Lower lobe of right lung (tissue), 2 donors: ENCODE data around the gene ALPG. TPM values are rescaled to one million over a fixed set of nuclear protein-coding genes. Genes with fewer than 3 reads are reported as not detected.
"Not testable (repeated sequence)": the region's sequence is repeated elsewhere in the genome, so short reads cannot be mapped to it uniquely, and the experiment has no call there.

ENCODE experiments used
- ATAC-seq, 2 donors: fragments of 200-7000 bp; cut with Tn5 transposase; one replicate each; pipeline ENCODE4 v1.9.1; 2020 to 2022; ENCODE audit warnings: mild to moderate bottlenecking in 2 of 2, moderate library complexity in 2 of 2
- DNase-seq: peaks from one replicate; pipeline ENCODE4 v3.0.0-alpha.2; 2020
- H3K27ac ChIP-seq: fragments of 200-600 bp; one replicate; pipeline ENCODE4 v1.8.0; 2022
- H3K27me3 ChIP-seq: fragments of 200-600 bp; one replicate; pipeline ENCODE4 v1.8.0; 2022; ENCODE audit warnings: low read depth
- H3K36me3 ChIP-seq: fragments of 200-600 bp; one replicate; pipeline ENCODE4 v1.8.0; 2022; ENCODE audit warnings: mild to moderate bottlenecking
- H3K4me1 ChIP-seq: fragments of 200-600 bp; one replicate; pipeline ENCODE4 v1.8.0; 2022
- H3K4me3 ChIP-seq: fragments of 200-600 bp; one replicate; pipeline ENCODE4 v1.8.0; 2022; ENCODE audit warnings: mild to moderate bottlenecking
- H3K9me3 ChIP-seq: fragments of 200-600 bp; one replicate; pipeline ENCODE4 v1.8.0; 2022
- CTCF ChIP-seq: fragments of 200-600 bp; IDR thresholded peaks from one replicate; pipeline ENCODE4 v1.8.0; 2022; ENCODE audit warnings: antibody characterized with exemption, mild to moderate bottlenecking
- intact Hi-C: fragments of 100-400 bp; cut with DNase I; formaldehyde crosslinking; loops from one replicate; pipeline ENCODE4 v1.11.0; 2022
- total RNA-seq: library from RNA; stranded (reverse); fragmentation: NEBNext Ultra II Directional; extraction: Animal tissue kit (Norgen Biotek cat#: 25700); gene quantifications from one replicate; pipeline ENCODE4 v1.2.1, GENCODE V29; 2021
- donor health status: DM: no; HTN: yes; CAD: no; lungs with severe emphysema.

The ALPG gene
- total RNA-seq, 1 donor from 2014 or later: 0.53 TPM

DNA sequence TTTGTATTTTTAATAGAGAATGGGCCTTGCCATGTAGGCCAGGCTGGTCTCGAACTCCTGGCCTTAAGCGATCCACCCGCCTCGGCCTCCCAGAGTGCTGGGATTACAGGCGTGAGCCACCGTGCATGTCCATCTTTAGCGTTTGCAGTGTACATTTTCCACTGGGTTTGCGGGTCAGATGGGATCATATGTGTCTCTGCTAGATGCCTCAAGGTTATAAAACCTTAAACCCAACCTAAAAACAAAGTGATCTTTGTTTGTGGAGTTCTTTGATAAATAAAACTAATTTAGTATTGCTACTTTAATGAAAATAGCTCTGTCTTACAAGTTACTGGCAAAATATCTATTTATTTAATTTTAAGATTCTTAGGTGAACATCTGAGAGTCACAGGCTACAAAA, 13.1 kb upstream of the ALPG start:
- Histone ChIP-seq H3K36me3 (no peaks in the 10 kb centered on the region), H3K27me3 (peaks cover 25% of the 10 kb centered on the region), H3K4me3 (no peak overlapping the region), H3K27ac (no peak overlapping the region), H3K9me3 (no peaks in the 10 kb centered on the region), H3K4me1 (peaks cover under 1% of the 10 kb centered on the region)
- no peak for DNase-seq
- no peak for ATAC-seq
- TF ChIP-seq CTCF: no peak
- intact Hi-C loops: no loop called here

DNA sequence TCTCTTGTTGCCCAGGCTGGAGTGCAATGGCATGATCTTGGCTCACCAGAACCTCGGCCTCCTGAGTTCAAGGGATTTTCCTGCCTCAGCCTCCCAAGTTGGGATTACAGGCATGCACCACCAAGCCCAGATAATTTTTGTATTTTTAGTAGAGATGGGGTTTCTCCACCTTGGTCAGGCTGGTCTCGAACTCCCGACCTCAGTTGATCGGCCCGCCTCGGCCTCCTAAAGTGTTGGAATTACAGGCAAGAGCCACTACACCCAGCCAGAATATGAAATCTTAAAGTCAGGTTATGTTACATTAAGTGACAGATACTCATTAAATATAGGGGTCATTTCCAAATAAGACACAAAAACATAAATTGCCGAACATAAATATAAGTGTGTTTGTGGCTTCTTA, 12.2 kb upstream of the ALPG start:
- H3K4me3 ChIP-seq, ATAC-seq, intact Hi-C loops, H3K4me1 ChIP-seq, H3K9me3 ChIP-seq, DNase-seq, H3K36me3 ChIP-seq, H3K27ac ChIP-seq: not testable (repeated sequence)
- H3K27me3 ChIP-seq: peaks cover 17% of the 10 kb centered on the region

- H3K27ac ChIP-seq: no peak overlapping the region
- no peaks in the 10 kb centered on the region for H3K4me1 ChIP-seq
- intact Hi-C loops: no loop called here
- no peak for ATAC-seq
- DNase-seq: no peak
- TF ChIP-seq CTCF: no peak
- no peaks in the 10 kb centered on the region for H3K36me3 ChIP-seq
- no peaks in the 10 kb centered on the region for H3K9me3 ChIP-seq
- H3K4me3 ChIP-seq: no peak overlapping the region
- peaks cover 7% of the 10 kb centered on the region for H3K27me3 ChIP-seq
Observed at GRCh38 chr2:232395586-232395985, 11.1 kb upstream of the ALPG start.

DNA sequence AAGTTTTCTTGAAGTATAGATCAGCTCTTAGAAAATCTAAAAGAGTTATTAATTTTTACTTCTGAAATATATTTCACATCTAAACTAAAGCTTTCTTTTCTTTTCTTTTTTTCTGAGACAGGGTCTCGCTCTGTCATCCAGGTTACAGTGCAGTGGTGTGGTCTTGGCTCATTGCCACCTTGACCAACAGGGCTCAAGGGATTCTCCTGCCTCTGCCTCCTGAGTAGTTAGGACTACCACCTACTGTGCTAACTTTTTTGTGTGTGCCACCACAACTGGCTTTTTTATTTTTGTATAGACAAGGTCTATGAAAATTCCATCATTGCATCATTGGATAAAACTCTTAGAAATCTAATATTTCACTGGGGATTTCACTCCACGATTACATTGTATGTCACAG, 10.0 kb upstream of the ALPG start:
- H3K4me1 ChIP-seq: no peaks in the 10 kb centered on the region
- DNase-seq (no peak), ATAC-seq (no peak)
- no peaks in the 10 kb centered on the region for H3K9me3 ChIP-seq
- H3K27me3 ChIP-seq: no peaks in the 10 kb centered on the region
- intact Hi-C loops: no loop called here
- H3K36me3 ChIP-seq: no peaks in the 10 kb centered on the region
- TF ChIP-seq CTCF: no peak
- no peak overlapping the region for H3K27ac ChIP-seq
- no peak overlapping the region for H3K4me3 ChIP-seq

GRCh38 chr2:232398293-232399034, 8.2 kb upstream of the ALPG start:
- Histone ChIP-seq H3K9me3 (no peaks in the 10 kb centered on the region), H3K4me1 (no peaks in the 10 kb centered on the region), H3K36me3 (no peaks in the 10 kb centered on the region), H3K27me3 (no peaks in the 10 kb centered on the region), H3K27ac (no peak overlapping the region), H3K4me3 (no peak overlapping the region)
- DNase-seq (no peak), ATAC-seq (no peak)
- TF ChIP-seq CTCF: no peak
- intact Hi-C loops: no loop called here

- no peak for TF ChIP-seq CTCF
- Histone ChIP-seq H3K36me3 (no peaks in the 10 kb centered on the region), H3K4me3 (no peak overlapping the region), H3K9me3 (no peaks in the 10 kb centered on the region), H3K27me3 (no peaks in the 10 kb centered on the region), H3K27ac (no peak overlapping the region), H3K4me1 (no peaks in the 10 kb centered on the region)
- no peak for ATAC-seq
- intact Hi-C loops: no loop called here
- DNase-seq: no peak
Observed at GRCh38 chr2:232400256-232401015, 6.2 kb upstream of the ALPG start.
